SH-SY5Y (cell line): ENCODE data around the gene RAMP2.

Experiments used
- GATA2 ChIP-seq: IDR thresholded peaks from 2 replicates; pipeline ENCODE4 v1.6.1; 2011; ENCODE audit warnings: mild to moderate bottlenecking, low read depth, low read length
- GATA3 ChIP-seq: IDR thresholded peaks from 2 replicates; pipeline ENCODE4 v1.6.1; 2011; ENCODE audit warnings: low read depth, mild to moderate bottlenecking, low read length, moderate library complexity

Gene RAMP2

GRCh38 chr17:42798383-42799380 lies 37.7 kb downstream of the RAMP2 start, which contains the start of the genes CNTD1 and COA3:
TSS of gene CNTD1 (plus strand) at chr17:42798861. CDS start at chr17:42799068, 207 bp downstream.
TSS of gene COA3 (minus strand) at chr17:42798704. CDS start at chr17:42798681, 23 bp downstream.
- TF ChIP-seq GATA3 (no peak), GATA2 (no peak)

- no peak for TF ChIP-seq GATA2
- no peak for TF ChIP-seq GATA3
Measured at GRCh38 chr17:42803074-42803883, 42.3 kb downstream of the RAMP2 start.

- TF ChIP-seq GATA3 (no peak), GATA2 (no peak)
Measured at GRCh38 chr17:42804918-42805367, 43.9 kb downstream of the RAMP2 start.

- TF ChIP-seq GATA2 (no peak), GATA3 (no peak)
Measured at GRCh38 chr17:42806249-42806648, 45.2 kb downstream of the RAMP2 start.

GRCh38 chr17:42809250-42809649 lies 48.2 kb downstream of the RAMP2 start:
- TF ChIP-seq GATA2 (no peak), GATA3 (no peak)
